GM10248 (cell line): ENCODE data around the gene NEU4.
"Not testable (repeated sequence)": the region's sequence is repeated elsewhere in the genome, so short reads cannot be mapped to it uniquely, and the experiment has no call there.

Experiments
- CTCF ChIA-PET: fragments of 300-600 bp; sonication (Branson Sonifier 250); formaldehyde crosslinking; extraction: SDS; loops from one replicate; lab custom pipeline; 2021; ENCODE audit warnings: antibody characterized with exemption; lab: Yijun Ruan, JAX
- POLR2A ChIA-PET: fragments of 350-650 bp; sonication (Branson Sonifier 250); formaldehyde crosslinking; extraction: SDS; loops from one replicate; lab custom pipeline; 2020; ENCODE audit warnings: antibody characterized with exemption; lab: Yijun Ruan, JAX
- DNase-seq: peaks from one replicate; pipeline ENCODE4 v3.0.0; 2012; ENCODE audit errors: extremely low spot score
- CTCF ChIP-seq: IDR thresholded peaks from 2 replicates; pipeline ENCODE4 v1.5.1; 2012; ENCODE audit warnings: mild to moderate bottlenecking, low read depth; ENCODE audit errors: extremely low read depth, missing control alignments, control extremely low read depth

NEU4 gene

GRCh38 chr2:241801611-241802420 lies 7.2 kb upstream of the NEU4 start:
- CTCF ChIA-PET: no interaction called here
- peak; percentile 17 for DNase-seq
- POLR2A ChIA-PET: no interaction called here
- no peak for TF ChIP-seq CTCF

GRCh38 chr2:241802421-241803318 lies 6.3 kb upstream of the NEU4 start:
- no peak for DNase-seq
- no peak for TF ChIP-seq CTCF
- POLR2A ChIA-PET: no interaction called here
- CTCF ChIA-PET: no interaction called here

GRCh38 chr2:241803387-241804325 lies 5.3 kb upstream of the NEU4 start:
- ChIA-PET CTCF (interaction anchor here (0.9 to 1.9 kb wide), 6 partner anchors 7 to 72 kb away, joined by 3 to 4 read pairs (median 4); no protein-coding TSS in a partner anchor), POLR2A (interaction anchor here (0.6 kb wide), 2 partner anchors 11 to 14 kb away, joined by 3 to 6 read pairs; no protein-coding TSS in a partner anchor)
- peak; percentile 74 for DNase-seq
- TF ChIP-seq CTCF: no peak

- POLR2A ChIA-PET: interaction anchor here (0.6 kb wide), 2 partner anchors 12 to 13 kb away, joined by 3 to 6 read pairs; no protein-coding TSS in a partner anchor
- CTCF ChIA-PET: interaction anchor here (1.0 to 1.9 kb wide), 5 partner anchors 8 to 63 kb away, joined by 3 to 4 read pairs (median 4); no protein-coding TSS in a partner anchor
- TF ChIP-seq CTCF: peak; percentile 20
- peak; percentile 55 for DNase-seq
These were observed 4.4 kb upstream of the NEU4 start for GRCh38 chr2:241804326-241805229.

- POLR2A ChIA-PET, DNase-seq, CTCF ChIA-PET: not testable (repeated sequence)
These were observed 2.8 kb upstream of the NEU4 start for GRCh38 chr2:241806217-241806616.

GRCh38 chr2:241808051-241808720 lies 807 bp upstream of the NEU4 start:
- no peak for DNase-seq
- ChIA-PET CTCF (no interaction called here), POLR2A (no interaction called here)
- TF ChIP-seq CTCF: no peak
